Bronchial epithelial cell (primary cell): Measurements from ENCODE around the gene SCGB3A1. TPM values are rescaled to one million over a fixed set of nuclear protein-coding genes. Genes with fewer than 3 reads are reported as not detected.

Source experiments
- DNase-seq: peaks from one replicate; pipeline ENCODE4 v3.0.0-alpha.2; 2010; ENCODE audit warnings: low read depth
- FAIRE-seq: peaks from 2 replicates; lab custom pipeline; 2011; peaks lifted over from hg19 to GRCh38; lab: Jason Lieb, UNC
- H3K27me3 ChIP-seq: 2 replicates; pipeline ENCODE4 v1.5.1; 2011; ENCODE audit warnings: low read length; ENCODE audit not compliant: control insufficient read depth, insufficient read depth
- H3K36me3 ChIP-seq: 2 replicates; pipeline ENCODE4 v1.5.1; 2011; ENCODE audit warnings: low read length; ENCODE audit not compliant: control insufficient read depth, insufficient read depth
- H3K4me3 ChIP-seq: 2 replicates; pipeline ENCODE4 v1.5.1; 2011; ENCODE audit warnings: mild to moderate bottlenecking, low read depth, low read length, control low read depth
- CTCF ChIP-seq: IDR thresholded peaks from 2 replicates; pipeline ENCODE4 v1.5.1; 2011; ENCODE audit warnings: mild to moderate bottlenecking, moderate library complexity, low read length, control low read depth, inconsistent platforms; ENCODE audit not compliant: insufficient read depth, severe bottlenecking
- total RNA-seq: library from RNA; depleted of rRNA; stranded (reverse); fragments of >200 nt; gene quantifications from 2 replicates; pipeline ENCODE4 v1.2.1, GENCODE V29; 2014

The SCGB3A1 gene
- total RNA-seq, 1 donor from 2014 or later, result not detected

GRCh38 chr5:180606215-180606785 is 15.0 kb upstream of the SCGB3A1 start:
- Histone ChIP-seq H3K4me3 (no peak overlapping the region), H3K27me3 (no peaks in the 10 kb centered on the region), H3K36me3 (no peaks in the 10 kb centered on the region)
- TF ChIP-seq CTCF, result no peak
- DNase-seq (no peak), FAIRE-seq (no peak)

- Histone ChIP-seq H3K27me3 (no peaks in the 10 kb centered on the region), H3K36me3 (no peaks in the 10 kb centered on the region), H3K4me3 (no peak overlapping the region)
- DNase-seq (peak; percentile 50), FAIRE-seq (no peak)
- TF ChIP-seq CTCF, result peak; percentile 85
These were observed 14.4 kb upstream of the SCGB3A1 start for GRCh38 chr5:180605554-180606214.

GRCh38 chr5:180604271-180604670 is 13.0 kb upstream of the SCGB3A1 start:
- H3K27me3 ChIP-seq, result no peaks in the 10 kb centered on the region
- no peak for TF ChIP-seq CTCF
- no peak for FAIRE-seq
- H3K4me3 ChIP-seq, result no peak overlapping the region
- no peak for DNase-seq
- no peaks in the 10 kb centered on the region for H3K36me3 ChIP-seq

- Histone ChIP-seq H3K36me3 (no peaks in the 10 kb centered on the region), H3K4me3 (no peak overlapping the region), H3K27me3 (no peaks in the 10 kb centered on the region)
- FAIRE-seq (no peak), DNase-seq (no peak)
- TF ChIP-seq CTCF, result no peak
These were observed 11.8 kb upstream of the SCGB3A1 start for GRCh38 chr5:180603076-180603594.

- TF ChIP-seq CTCF, result no peak
- FAIRE-seq (no peak), DNase-seq (no peak)
- Histone ChIP-seq H3K36me3 (no peaks in the 10 kb centered on the region), H3K27me3 (no peaks in the 10 kb centered on the region), H3K4me3 (no peak overlapping the region)
These were observed 11.3 kb upstream of the SCGB3A1 start for GRCh38 chr5:180602481-180603075.
